HEK293 (cell line): Measurements from ENCODE around the gene CDH11.

Experiments
- CTCF ChIA-PET: fragments of 350-600 bp; formaldehyde crosslinking; extraction: SDS; loops from one replicate; lab custom pipeline; 2021; ENCODE audit warnings: antibody characterized with exemption; lab: Yijun Ruan, JAX
- POLR2A ChIA-PET: fragments of 300-600 bp; formaldehyde crosslinking; extraction: SDS; loops from one replicate; lab custom pipeline; 2020; ENCODE audit warnings: antibody characterized with exemption, inconsistent platforms; lab: Yijun Ruan, JAX
- H3K27ac ChIP-seq: fragments of 200-500 bp; sonication (Bioruptor generic); 2 replicates; pipeline ENCODE4 v1.5.1; 2014; ENCODE audit warnings: low read depth, low read length, control low read depth, inconsistent platforms; ENCODE audit errors: extremely low read depth
- H3K36me3 ChIP-seq, 2 experiments: fragments of 200-500 bp in 1 of 2; sonication (Bioruptor generic) in 1 of 2; 1 replicate in 1 of 2; 2 replicates in 1 of 2; pipeline ENCODE4 v1.5.1; 2014 to 2017; ENCODE audit warnings: inconsistent platforms in 2 of 2, low read length in 2 of 2; ENCODE audit not compliant: control insufficient read depth in 2 of 2, insufficient read depth in 1 of 2
- H3K4me1 ChIP-seq: fragments of 200-500 bp; sonication (Bioruptor generic); 2 replicates; pipeline ENCODE4 v1.5.1; 2014; ENCODE audit warnings: mild to moderate bottlenecking, low read length, inconsistent platforms; ENCODE audit not compliant: control insufficient read depth, insufficient read depth
- H3K4me3 ChIP-seq: 2 replicates; pipeline ENCODE4 v1.5.1; 2011; ENCODE audit warnings: low read depth, mild to moderate bottlenecking, control low read depth, low read length, moderate library complexity
- H3K9me3 ChIP-seq: fragments of 200-500 bp; sonication (Bioruptor generic); 2 replicates; pipeline ENCODE4 v1.5.1; 2014; ENCODE audit warnings: low read depth, low read length, inconsistent platforms; ENCODE audit not compliant: control insufficient read depth, insufficient read depth
- GLIS2 ChIP-seq: fragments of 450-650 bp; formaldehyde crosslinking; IDR thresholded peaks from 2 replicates; pipeline ENCODE4 v1.5.1; 2016; ENCODE audit warnings: missing biosample characterization, missing genetic modification characterization
- PRDM1 ChIP-seq: fragments of 450-650 bp; formaldehyde crosslinking; IDR thresholded peaks from 2 replicates; pipeline ENCODE4; 2016; ENCODE audit warnings: missing biosample characterization, missing genetic modification characterization
- ZBTB7A ChIP-seq: fragments of 450-650 bp; formaldehyde crosslinking; IDR thresholded peaks from 2 replicates; pipeline ENCODE4 v1.5.1; 2016; ENCODE audit warnings: low read depth, missing biosample characterization, missing genetic modification characterization
- ZFP37 ChIP-seq: fragments of 450-650 bp; formaldehyde crosslinking; IDR thresholded peaks from 2 replicates; pipeline ENCODE4 v1.5.1; 2016; ENCODE audit warnings: missing biosample characterization, missing genetic modification characterization
- ZNF366 ChIP-seq: fragments of 450-650 bp; formaldehyde crosslinking; conservative IDR thresholded peaks from 2 replicates; pipeline ENCODE4 v1.5.1; 2016; ENCODE audit warnings: missing biosample characterization, missing genetic modification characterization
- ZNF514 ChIP-seq: fragments of 450-650 bp; formaldehyde crosslinking; IDR thresholded peaks from 2 replicates; pipeline ENCODE4 v1.5.1; 2016; ENCODE audit warnings: missing biosample characterization, missing genetic modification characterization
- ZNF529 ChIP-seq: fragments of 450-650 bp; formaldehyde crosslinking; IDR thresholded peaks from 2 replicates; pipeline ENCODE4 v1.5.1; 2017; ENCODE audit warnings: missing genetic modification characterization, missing biosample characterization; ENCODE audit not compliant: insufficient replicate concordance
- ZNF610 ChIP-seq: fragments of 450-650 bp; formaldehyde crosslinking; IDR thresholded peaks from 2 replicates; pipeline ENCODE4 v1.5.1; 2016; ENCODE audit warnings: missing biosample characterization, missing genetic modification characterization, borderline replicate concordance
- ZNF707 ChIP-seq: fragments of 450-650 bp; formaldehyde crosslinking; IDR thresholded peaks from 2 replicates; pipeline ENCODE4 v1.5.1; 2016; ENCODE audit warnings: missing biosample characterization, missing genetic modification characterization
- TF ChIP-seq, protein P1 (sequence below): fragments of 450-650 bp; formaldehyde crosslinking; IDR thresholded peaks from 2 replicates; pipeline ENCODE4 v1.5.1; 2016; ENCODE audit warnings: missing biosample characterization, missing genetic modification characterization
- TF ChIP-seq, protein P2 (sequence below): fragments of 450-650 bp; formaldehyde crosslinking; IDR thresholded peaks from 2 replicates; pipeline ENCODE4 v1.5.1; 2016; ENCODE audit warnings: missing biosample characterization, missing genetic modification characterization
- TF ChIP-seq, protein P3 (sequence below): fragments of 450-650 bp; formaldehyde crosslinking; IDR thresholded peaks from 2 replicates; pipeline ENCODE4 v1.5.0; 2017; ENCODE audit warnings: missing biosample characterization, missing genetic modification characterization, borderline replicate concordance
- TF ChIP-seq, protein P4 (sequence below): fragments of 450-650 bp; formaldehyde crosslinking; IDR thresholded peaks from 2 replicates; pipeline ENCODE4 v1.5.1; 2017; ENCODE audit warnings: missing biosample characterization, missing genetic modification characterization
- TF ChIP-seq, protein P5 (sequence below): fragments of 450-650 bp; formaldehyde crosslinking; IDR thresholded peaks from 2 replicates; pipeline ENCODE4 v1.5.1; 2016; ENCODE audit warnings: missing biosample characterization, missing genetic modification characterization

CDH11 gene

DNA sequence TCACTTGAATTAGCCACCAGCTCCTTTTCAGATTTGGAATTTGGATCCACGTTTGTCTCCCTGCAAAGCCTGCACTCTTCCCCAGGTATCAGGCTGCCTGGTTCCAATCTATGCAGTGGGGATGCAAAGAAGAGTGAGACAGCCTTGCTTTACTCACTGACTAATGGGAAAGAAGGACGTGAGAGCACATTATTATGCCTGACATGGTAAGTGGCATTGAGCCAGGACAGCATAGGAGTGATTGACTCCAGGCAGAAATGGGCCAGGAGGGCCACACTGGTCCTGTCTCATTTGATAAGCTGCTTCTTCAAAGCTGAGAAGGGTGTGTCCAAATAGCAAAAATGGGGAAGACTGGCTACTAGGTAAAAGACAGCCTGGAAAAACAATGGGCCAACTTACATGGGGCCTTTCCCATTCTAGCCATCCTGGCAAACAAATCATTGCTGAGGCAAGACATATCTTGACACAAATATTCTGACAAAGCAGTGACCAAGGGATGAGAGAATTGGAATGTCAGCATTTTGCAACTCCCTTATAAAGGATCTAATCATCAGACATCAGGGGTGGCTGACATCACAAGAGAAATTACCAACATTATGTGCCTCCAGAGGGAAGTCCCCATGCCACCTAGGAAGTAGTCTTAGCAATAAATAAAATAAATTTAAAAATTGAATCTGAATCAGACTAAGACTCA, 38.6 kb downstream of the CDH11 start (continued):
- TF ChIP-seq, protein P1, sequence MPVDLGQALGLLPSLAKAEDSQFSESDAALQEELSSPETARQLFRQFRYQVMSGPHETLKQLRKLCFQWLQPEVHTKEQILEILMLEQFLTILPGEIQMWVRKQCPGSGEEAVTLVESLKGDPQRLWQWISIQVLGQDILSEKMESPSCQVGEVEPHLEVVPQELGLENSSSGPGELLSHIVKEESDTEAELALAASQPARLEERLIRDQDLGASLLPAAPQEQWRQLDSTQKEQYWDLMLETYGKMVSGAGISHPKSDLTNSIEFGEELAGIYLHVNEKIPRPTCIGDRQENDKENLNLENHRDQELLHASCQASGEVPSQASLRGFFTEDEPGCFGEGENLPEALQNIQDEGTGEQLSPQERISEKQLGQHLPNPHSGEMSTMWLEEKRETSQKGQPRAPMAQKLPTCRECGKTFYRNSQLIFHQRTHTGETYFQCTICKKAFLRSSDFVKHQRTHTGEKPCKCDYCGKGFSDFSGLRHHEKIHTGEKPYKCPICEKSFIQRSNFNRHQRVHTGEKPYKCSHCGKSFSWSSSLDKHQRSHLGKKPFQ (tag by site-specific recombination), result no peak
- TF ChIP-seq ZBTB7A (tag by site-specific recombination), result no peak

DNA sequence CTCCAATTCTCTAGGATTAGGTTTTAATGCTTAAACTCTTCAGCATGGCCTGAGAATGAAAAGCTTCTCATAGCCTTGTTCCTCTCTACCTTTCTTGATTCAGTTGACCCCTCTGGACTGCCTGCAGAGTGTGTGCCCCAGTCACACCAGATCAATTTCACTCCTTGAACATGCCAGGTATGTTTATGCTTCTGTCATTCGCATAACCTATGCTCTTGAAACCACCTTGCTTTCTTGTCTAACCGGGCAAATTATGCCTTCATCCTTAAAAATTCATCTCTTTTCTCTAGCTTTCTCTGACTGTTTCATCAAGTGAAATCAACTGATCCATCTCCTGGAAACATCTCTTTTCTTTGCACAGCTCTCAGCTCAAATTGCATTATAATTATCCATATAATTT, 42.3 kb downstream of the CDH11 start:
- H3K9me3 ChIP-seq, result no peaks in the 10 kb centered on the region
- no peaks in the 10 kb centered on the region for H3K4me1 ChIP-seq
- no peaks in the 10 kb centered on the region for H3K36me3 ChIP-seq
- POLR2A ChIA-PET, result no interaction called here
- H3K27ac ChIP-seq, result no peak overlapping the region
- CTCF ChIA-PET, result interaction anchor here (0.5 kb wide), 1 partner anchor 33 kb away, joined by 3 read pairs; no protein-coding TSS in a partner anchor
- H3K4me3 ChIP-seq, result no peak overlapping the region
- TF ChIP-seq, protein P2, sequence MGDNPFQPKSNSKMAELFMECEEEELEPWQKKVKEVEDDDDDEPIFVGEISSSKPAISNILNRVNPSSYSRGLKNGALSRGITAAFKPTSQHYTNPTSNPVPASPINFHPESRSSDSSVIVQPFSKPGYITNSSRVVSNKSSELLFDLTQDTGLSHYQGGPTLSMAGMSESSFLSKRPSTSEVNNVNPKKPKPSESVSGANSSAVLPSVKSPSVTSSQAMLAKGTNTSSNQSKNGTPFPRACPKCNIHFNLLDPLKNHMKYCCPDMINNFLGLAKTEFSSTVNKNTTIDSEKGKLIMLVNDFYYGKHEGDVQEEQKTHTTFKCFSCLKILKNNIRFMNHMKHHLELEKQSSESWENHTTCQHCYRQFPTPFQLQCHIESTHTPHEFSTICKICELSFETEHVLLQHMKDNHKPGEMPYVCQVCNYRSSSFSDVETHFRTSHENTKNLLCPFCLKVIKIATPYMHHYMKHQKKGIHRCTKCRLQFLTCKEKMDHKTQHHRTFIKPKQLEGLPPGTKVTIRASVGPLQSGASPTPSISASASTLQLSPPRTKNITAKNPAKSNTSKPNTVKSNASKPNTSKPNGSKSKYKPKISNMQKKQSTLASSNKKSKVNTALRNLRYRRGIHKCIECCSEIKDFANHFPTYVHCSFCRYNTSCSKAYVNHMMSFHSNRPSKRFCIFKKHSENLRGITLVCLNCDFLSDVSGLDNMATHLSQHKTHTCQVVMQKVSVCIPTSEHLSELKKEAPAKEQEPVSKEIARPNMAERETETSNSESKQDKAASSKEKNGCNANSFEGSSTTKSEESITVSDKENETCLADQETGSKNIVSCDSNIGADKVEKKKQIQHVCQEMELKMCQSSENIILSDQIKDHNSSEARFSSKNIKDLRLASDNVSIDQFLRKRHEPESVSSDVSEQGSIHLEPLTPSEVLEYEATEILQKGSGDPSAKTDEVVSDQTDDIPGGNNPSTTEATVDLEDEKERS (tag by site-specific recombination), result no peak
- TF ChIP-seq, protein P3, sequence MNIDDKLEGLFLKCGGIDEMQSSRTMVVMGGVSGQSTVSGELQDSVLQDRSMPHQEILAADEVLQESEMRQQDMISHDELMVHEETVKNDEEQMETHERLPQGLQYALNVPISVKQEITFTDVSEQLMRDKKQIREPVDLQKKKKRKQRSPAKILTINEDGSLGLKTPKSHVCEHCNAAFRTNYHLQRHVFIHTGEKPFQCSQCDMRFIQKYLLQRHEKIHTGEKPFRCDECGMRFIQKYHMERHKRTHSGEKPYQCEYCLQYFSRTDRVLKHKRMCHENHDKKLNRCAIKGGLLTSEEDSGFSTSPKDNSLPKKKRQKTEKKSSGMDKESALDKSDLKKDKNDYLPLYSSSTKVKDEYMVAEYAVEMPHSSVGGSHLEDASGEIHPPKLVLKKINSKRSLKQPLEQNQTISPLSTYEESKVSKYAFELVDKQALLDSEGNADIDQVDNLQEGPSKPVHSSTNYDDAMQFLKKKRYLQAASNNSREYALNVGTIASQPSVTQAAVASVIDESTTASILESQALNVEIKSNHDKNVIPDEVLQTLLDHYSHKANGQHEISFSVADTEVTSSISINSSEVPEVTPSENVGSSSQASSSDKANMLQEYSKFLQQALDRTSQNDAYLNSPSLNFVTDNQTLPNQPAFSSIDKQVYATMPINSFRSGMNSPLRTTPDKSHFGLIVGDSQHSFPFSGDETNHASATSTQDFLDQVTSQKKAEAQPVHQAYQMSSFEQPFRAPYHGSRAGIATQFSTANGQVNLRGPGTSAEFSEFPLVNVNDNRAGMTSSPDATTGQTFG (tag by site-specific recombination), result no peak
- TF ChIP-seq PRDM1 (tag by site-specific recombination) (no peak), ZNF514 (tag by site-specific recombination) (no peak), GLIS2 (tag by site-specific recombination) (no peak), ZNF366 (tag by site-specific recombination) (no peak), ZNF610 (no peak), ZFP37 (tag by site-specific recombination) (no peak), ZNF707 (no peak), ZNF529 (tag by site-specific recombination) (no peak)
- TF ChIP-seq, protein P4, sequence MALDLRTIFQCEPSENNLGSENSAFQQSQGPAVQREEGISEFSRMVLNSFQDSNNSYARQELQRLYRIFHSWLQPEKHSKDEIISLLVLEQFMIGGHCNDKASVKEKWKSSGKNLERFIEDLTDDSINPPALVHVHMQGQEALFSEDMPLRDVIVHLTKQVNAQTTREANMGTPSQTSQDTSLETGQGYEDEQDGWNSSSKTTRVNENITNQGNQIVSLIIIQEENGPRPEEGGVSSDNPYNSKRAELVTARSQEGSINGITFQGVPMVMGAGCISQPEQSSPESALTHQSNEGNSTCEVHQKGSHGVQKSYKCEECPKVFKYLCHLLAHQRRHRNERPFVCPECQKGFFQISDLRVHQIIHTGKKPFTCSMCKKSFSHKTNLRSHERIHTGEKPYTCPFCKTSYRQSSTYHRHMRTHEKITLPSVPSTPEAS, result no peak
- TF ChIP-seq, protein P5, sequence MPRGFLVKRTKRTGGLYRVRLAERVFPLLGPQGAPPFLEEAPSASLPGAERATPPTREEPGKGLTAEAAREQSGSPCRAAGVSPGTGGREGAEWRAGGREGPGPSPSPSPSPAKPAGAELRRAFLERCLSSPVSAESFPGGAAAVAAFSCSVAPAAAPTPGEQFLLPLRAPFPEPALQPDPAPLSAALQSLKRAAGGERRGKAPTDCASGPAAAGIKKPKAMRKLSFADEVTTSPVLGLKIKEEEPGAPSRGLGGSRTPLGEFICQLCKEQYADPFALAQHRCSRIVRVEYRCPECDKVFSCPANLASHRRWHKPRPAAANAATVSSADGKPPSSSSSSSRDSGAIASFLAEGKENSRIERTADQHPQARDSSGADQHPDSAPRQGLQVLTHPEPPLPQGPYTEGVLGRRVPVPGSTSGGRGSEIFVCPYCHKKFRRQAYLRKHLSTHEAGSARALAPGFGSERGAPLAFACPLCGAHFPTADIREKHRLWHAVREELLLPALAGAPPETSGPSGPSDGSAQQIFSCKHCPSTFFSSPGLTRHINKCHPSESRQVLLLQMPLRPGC, result no peak
